Head of caudate nucleus (tissue), 42 donors: Measurements from ENCODE around the gene CD109.
A peak's percentile ranks its signal among the peaks of the same experiment; 100 is the strongest.
"Not testable (repeated sequence)": the region's sequence is repeated elsewhere in the genome, so short reads cannot be mapped to it uniquely, and the experiment has no call there.

ENCODE experiments used
- DNase-seq, 42 donors: peaks; one replicate each; pipeline versions ENCODE4 v3.0.0 to v3.0.0-alpha.2; 2020 to 2021; ENCODE audit warnings: mixed read lengths in 7 of 42
- intact Hi-C: fragments of 100-400 bp; cut with DNase I; formaldehyde crosslinking; loops from one replicate; pipeline ENCODE4 v1.15.0; 2022

CD109 gene

DNA sequence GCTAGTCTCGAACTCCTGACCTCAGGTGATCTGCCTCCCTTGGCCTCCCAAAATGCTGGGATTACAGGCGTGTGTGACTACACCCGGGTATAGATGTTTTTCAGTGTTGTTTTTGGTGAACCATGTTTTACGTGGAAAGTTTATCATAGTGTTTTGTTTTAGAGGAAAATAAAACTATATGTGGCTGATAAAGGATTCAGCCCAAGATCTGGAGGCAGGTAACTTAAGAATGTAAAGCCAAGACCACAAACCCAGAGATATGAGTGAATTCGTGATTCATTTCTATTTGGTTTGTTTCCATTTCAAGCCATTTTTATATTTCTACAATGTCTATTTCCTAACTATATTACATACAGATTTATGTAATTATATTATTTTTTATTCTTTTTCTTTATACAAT is 16.2 kb upstream of the CD109 start:
- not testable (repeated sequence) for DNase-seq
- intact Hi-C loops = loop anchor here (10.0 kb wide), 1 partner anchor 55 kb away; no protein-coding TSS in a partner anchor

DNA sequence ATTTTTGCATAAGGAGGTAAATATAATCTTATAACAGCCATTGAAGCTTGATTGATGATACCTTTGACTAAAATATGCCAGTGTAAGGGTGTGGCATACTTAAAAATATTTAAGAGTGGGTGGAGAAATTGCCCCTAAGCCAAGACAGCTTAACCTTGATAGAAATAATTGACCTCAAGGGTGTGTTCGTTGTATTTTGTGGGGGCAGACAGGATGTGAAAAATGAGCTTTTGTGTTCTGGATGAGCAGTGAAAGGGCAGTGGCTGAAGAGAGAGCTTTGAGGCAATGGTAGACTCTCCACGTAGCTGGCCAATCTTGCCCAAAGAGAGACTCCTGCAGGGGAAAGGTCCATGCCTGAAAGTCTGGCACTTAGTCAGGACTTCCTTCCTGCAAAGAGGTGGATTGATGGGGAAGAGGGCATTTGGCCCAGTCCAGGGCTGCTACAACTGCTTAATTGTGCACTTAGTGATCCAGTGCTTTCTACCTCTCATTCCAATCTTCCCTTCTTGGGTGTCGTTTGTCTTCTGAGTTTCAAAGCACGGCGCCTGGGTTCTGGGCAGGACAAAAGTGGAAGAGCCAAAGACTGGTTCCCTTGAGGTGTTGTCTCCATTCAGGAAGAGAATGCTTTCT is 15.6 kb upstream of the CD109 start:
- no peak for DNase-seq
- intact Hi-C loops = no loop called here

DNA sequence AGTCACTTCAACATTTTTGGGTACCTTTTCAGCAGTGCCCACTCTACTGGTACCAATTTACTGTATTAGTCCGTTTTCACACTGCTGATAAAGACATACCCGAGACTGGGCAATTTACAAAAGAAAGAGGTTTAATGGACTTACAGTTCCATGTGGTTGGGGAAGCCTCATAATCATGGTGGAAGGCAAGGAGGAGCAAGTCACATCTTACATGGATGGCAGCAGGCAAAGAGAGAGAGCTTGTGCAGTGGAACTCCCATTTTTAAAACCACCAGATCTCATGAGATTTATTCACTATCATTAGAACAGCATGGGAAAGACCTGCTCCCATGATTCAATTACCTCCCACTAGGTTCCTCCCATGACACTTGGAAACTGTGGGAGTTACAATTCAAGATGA is 12.4 kb upstream of the CD109 start:
- DNase-seq, intact Hi-C loops: not testable (repeated sequence)

DNA sequence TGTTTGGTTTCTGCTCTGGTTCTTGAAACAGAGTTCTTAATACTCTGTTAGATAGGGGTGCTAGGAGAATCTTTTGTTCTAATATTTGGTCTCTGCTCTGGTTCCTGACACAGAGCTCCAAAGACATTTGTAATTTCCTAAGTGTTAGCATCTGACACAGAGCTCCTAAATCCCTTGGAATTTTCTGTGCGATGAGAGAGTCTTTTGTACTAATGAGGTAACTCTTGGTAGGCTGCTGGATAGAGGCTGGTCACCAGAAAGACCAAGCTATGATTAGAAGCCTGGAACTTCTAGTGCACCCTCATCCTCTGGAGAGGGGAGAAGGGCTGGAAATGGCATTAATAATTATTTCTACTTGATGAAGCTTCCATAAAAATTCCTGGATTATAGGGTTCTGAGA is 7.7 kb upstream of the CD109 start:
- intact Hi-C loops = no loop called here
- no peak for DNase-seq

DNA sequence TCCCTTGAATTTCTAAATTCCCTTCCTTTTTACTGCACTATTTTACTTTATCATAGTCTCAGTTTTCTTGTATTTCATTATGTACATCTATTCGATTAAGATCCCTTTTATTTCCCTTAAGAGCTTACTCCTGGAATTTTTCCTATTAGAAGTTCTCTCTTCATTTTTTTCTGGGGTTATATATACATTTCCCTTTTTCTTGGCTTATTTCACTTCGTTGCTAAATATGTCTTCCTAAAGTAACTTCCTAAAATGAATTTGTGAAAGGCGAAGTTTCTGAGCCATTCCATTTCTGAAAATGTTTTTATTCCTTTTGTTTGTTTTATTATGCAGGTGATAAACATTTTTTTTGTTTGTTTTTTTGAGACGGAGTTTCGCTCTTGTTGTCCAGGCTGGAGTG is 5.9 kb upstream of the CD109 start:
- DNase-seq = no peak
- intact Hi-C loops = no loop called here

GRCh38 chr6:73691512-73691911 is 4.5 kb upstream of the CD109 start:
- intact Hi-C loops = no loop called here
- no peak for DNase-seq

GRCh38 chr6:73694711-73695411 is 1.1 kb upstream of the CD109 start:
- peak in 33 of 42 donors; percentile 5 to 73 (median 31) for DNase-seq
- intact Hi-C loops = no loop called here

DNA sequence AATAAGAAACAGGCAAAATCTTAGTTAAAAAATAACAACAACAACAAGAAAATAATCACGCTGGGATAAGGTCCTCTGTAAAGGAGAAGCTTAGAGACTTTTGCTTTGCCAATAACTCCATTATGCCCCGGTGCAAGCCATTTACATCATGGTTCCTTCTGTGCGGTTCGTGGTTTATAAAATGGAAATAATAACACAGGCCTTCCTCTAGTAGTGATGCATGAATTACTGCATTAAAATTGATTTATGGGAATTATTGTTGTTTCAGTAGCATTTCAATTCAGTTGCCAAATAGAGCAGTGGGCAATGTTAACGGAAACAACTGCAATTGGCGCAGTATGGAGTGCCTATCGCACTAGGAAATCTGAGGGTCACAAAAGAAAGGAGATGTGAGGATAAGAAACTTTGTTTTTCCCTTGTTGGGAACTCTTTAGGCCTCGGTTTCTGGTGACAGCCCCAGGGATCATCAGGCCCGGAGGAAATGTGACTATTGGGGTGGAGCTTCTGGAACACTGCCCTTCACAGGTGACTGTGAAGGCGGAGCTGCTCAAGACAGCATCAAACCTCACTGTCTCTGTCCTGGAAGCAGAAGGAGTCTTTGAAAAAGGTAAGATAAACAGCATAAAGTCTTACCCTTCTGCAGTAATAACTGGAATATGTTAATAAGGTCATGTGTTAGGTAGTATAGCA is 1.1 kb downstream of the CD109 start:
- no peak for DNase-seq
- intact Hi-C loops = no loop called here

- DNase-seq = no peak
- intact Hi-C loops = no loop called here
Observed at GRCh38 chr6:73699676-73700459, 3.9 kb downstream of the CD109 start.

GRCh38 chr6:73702444-73702843 is 6.4 kb downstream of the CD109 start:
- intact Hi-C loops = no loop called here
- no peak for DNase-seq

DNA sequence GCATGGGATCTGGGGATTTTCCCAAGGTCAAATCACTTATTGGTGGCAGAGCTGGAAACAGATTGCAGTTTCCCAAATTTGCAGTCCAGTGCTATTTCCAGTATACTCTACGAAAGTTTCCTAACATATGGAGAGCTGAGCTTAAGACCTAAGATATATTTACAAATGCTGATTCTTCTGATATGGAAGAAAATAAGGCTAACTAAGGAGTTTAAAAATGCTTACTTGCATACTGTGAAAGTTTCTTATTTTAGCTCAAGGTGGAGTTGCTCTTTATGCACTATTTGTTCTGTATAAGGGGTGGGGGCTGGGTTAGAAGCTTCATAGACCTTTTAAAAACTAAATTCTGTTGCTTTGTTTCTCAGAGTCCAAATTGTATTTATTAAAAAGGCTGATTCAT is 7.5 kb downstream of the CD109 start:
- intact Hi-C loops = no loop called here
- DNase-seq = no peak

- peak in 2 of 42 donors; percentile 3 to 25 for DNase-seq
- intact Hi-C loops = no loop called here
Observed at GRCh38 chr6:73704260-73704659, 8.3 kb downstream of the CD109 start.

GRCh38 chr6:73704798-73705197 is 8.8 kb downstream of the CD109 start:
- intact Hi-C loops = no loop called here
- no peak for DNase-seq

- intact Hi-C loops = no loop called here
- DNase-seq = no peak
Observed at GRCh38 chr6:73706971-73707370, 11.0 kb downstream of the CD109 start.

- no peak for DNase-seq
- intact Hi-C loops = no loop called here
Observed at GRCh38 chr6:73710470-73710869, 14.5 kb downstream of the CD109 start.

GRCh38 chr6:73710948-73711347 is 14.9 kb downstream of the CD109 start:
- intact Hi-C loops = no loop called here
- no peak for DNase-seq

- DNase-seq = no peak
- intact Hi-C loops = no loop called here
Observed at GRCh38 chr6:73712535-73713173, 16.7 kb downstream of the CD109 start.

DNA sequence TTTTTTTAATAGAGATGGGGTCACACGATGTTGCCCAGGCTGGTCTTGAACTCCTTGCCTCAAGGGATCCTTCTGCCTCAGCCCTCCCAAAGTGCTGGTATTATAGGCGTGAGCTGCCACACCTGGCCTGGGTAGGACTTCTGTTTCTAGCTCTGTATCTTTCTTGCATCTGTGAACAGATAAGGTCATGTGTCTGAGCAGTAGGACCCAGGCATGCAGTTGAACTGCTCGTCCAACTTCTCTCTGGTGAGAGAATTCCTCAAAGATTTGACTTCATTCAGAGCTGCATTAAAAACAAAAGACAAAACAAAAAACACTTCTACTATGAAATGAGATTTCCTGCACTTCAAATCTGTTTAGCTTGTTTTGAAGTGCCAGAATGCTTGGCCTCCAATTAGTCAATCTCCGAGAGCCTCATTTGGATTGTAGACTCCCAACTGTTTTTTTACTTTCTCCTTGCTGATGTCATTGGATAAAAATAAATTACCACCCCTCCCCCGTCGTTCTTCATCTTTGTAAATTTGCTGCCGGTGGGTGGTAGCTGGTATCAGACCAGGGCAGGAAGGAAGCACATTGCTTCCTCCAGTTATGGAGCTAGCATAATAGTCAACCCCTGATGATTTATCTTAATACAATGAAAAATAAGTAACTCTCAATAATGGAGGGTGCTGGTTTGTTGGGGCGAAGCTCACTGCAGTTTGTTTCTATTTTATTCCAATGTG is 17.6 kb downstream of the CD109 start:
- intact Hi-C loops = no loop called here
- no peak for DNase-seq

- DNase-seq, intact Hi-C loops: not testable (repeated sequence)
Observed at GRCh38 chr6:73715111-73715508, 19.1 kb downstream of the CD109 start.
